ENCODE data around the gene GPN3. TPM values are rescaled to one million over a fixed set of nuclear protein-coding genes. Genes with fewer than 3 reads are reported as not detected.

The GPN3 gene
- total RNA-seq (12.3 and 13.4 TPM in 2 replicates), polyA plus RNA-seq (5.3 and 6.7 TPM in 2 replicates), polyA minus RNA-seq (5.4 and 9.6 TPM in 2 replicates)
- total RNA-seq (2013), result 16.6 TPM

DNA sequence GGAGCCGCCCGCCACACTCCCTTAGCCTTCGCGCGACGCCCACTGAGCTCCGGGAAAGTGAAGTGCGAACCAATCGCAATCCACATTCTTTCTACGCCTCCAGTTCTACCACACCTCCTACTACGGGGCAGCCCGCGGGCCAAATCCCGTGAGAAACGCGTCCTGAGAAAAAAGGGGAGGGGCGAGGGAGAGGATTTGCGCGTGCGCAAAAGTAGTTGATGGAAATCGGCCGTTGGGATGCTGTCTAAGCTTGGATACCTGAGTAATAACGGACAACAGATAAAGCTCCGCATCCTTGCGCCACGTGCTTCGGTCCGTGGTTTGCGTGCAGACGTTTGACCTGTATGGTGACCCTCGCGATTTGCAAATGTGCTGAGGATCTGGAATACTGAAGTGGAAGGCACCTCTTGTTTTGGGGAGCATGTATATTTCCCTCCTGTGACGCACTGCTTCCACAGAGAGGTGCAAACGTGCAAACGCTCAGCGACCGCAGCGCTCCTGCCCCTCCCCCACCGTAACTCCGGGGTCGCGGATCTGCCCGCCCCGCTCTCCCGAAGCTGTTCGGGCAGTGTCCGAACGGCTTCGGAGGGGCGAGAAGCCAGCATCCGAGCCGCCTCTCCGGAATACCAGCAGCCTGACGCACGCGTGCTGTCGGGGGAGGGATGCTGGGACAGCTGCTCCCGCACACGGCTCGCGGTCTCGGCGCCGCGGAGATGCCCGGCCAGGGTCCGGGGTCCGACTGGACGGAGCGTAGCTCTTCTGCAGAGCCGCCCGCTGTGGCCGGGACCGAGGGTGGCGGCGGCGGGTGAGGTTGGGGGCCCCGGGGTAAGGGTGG, at the start of gene GPN3, which contains the start of gene FAM216A:
Gene GPN3 (minus strand): TSS at position 44 of the 835 bp plus-strand sequence. CDS start 54 bp downstream, outside the sequence.
Gene FAM216A (plus strand): TSS at position 632 of the 835 bp plus-strand sequence. CDS start 31 bp downstream, at position 663.
- Mint-ChIP-seq H3K9me3 (ENCODE audit: insufficient read depth) (no peaks in the 10 kb centered on the region), H3K4me1 (peaks cover 42% of the 10 kb centered on the region), H3K4me3 (peak within 1 kb of the TSS; percentile 100), H3K27ac (peak within 1 kb of the TSS; percentile 98), H3K27me3 (no peaks in the 10 kb centered on the region)
- H2AFZ ChIP-seq (ENCODE audit: insufficient read depth, low read depth, low read length, poor library complexity, severe bottlenecking), result peak within 1 kb of the TSS; percentile 100
- H3K79me2 ChIP-seq (ENCODE audit: control insufficient read depth, insufficient read depth, low read length), result peaks cover 83% of the 10 kb centered on the region
- CTCF ChIA-PET, result interaction anchor here (0.6 to 8.4 kb wide), 29 partner anchors 9 to 444 kb away, joined by 3 to 174 read pairs (median 5); partner anchors contain the start of genes ARPC3, CCDC63, RAD9B and TCTN1
- WGBS (ENCODE audit: insufficient coverage), result under 1% methylated on average over 71 of the region's 78 CpGs
- POLR2A ChIA-PET, result interaction anchor here (0.6 to 2.7 kb wide), 14 partner anchors 12 to 188 kb away, joined by 3 to 45 read pairs (median 6); partner anchors contain the start of genes ARPC3, RAD9B and VPS29
- peaks cover 22 to 24% of the 10 kb centered on the region in 2 donors for H3K4me1 ChIP-seq (ENCODE audit: control insufficient read depth in 2 of 2, insufficient read depth in 2 of 2, low read length in 2 of 2)
- peak within 1 kb of the TSS; percentile 100 for H3K4me2 ChIP-seq (replicated peaks; ENCODE audit: low read depth, low read length, poor library complexity, severe bottlenecking)
- ATAC-seq (ENCODE audit: low read depth) (peak; percentile 91), DNase-seq (peak; percentile 97)
- H3K9ac ChIP-seq (ENCODE audit: low read length), result peak within 1 kb of the TSS; percentile 97
- H3K27ac ChIP-seq (ENCODE audit: low read length in 2 of 2), result peak within 1 kb of the TSS; percentile 69 to 79
- intact Hi-C loops (cut with micrococcal nuclease), result loop anchor here (1.0 kb wide), 8 partner anchors 11 to 420 kb away; partner anchors contain the start of genes ARPC3, RAD9B and VPS29
- no peaks in the 10 kb centered on the region for H3K27me3 ChIP-seq (replicated peaks in 1 of 4; ENCODE audit: control extremely low read depth in 1 of 4, control insufficient read depth in 3 of 4, insufficient read depth in 4 of 4, low read length in 3 of 4)
- TF ChIP-seq EZH2 (IDR thresholded peaks at IDR 0.05; ENCODE audit: borderline replicate concordance, insufficient read depth, low read depth, low read length, poor library complexity, severe bottlenecking), result no peak
- TF ChIP-seq CTCF (IDR thresholded peaks at IDR 0.05), result no peak
- H3K9me3 ChIP-seq (ENCODE audit: control extremely low read depth in 1 of 3, control insufficient read depth in 2 of 3, insufficient read depth in 1 of 3, low read length in 2 of 3), result no peaks in the 10 kb centered on the region
- peaks cover 5% of the 10 kb centered on the region for H4K20me1 ChIP-seq (ENCODE audit: control insufficient read depth, insufficient read depth, low read length, poor library complexity, severe bottlenecking)
- peak within 1 kb of the TSS; percentile 72 to 100 (median 95) for H3K4me3 ChIP-seq (ENCODE audit: control extremely low read depth in 1 of 5, extremely low read depth in 1 of 5, insufficient read depth in 1 of 5, low read depth in 2 of 5, low read length in 4 of 5)
- peaks cover 0 to 15% of the 10 kb centered on the region in 2 experiments for H3K36me3 ChIP-seq (replicated peaks in 1 of 2; ENCODE audit: control extremely low read depth in 1 of 2, control insufficient read depth in 1 of 2, extremely low read depth in 1 of 2, insufficient read depth in 2 of 2, low read length in 1 of 2)
